IPS-20b (cell line): Measurements from ENCODE around the gene WLS.

ENCODE experiments used
- H3K27ac ChIP-seq: one replicate; pipeline ENCODE4 v1.5.1; 2013; ENCODE audit warnings: low read length
- H3K27me3 ChIP-seq: 2 replicates; pipeline ENCODE4 v1.6.1; 2013; ENCODE audit warnings: mild to moderate bottlenecking, low read length, inconsistent platforms; ENCODE audit not compliant: insufficient read depth
- H3K36me3 ChIP-seq: 2 replicates; pipeline ENCODE4 v1.6.1; 2013; ENCODE audit warnings: low read depth, mild to moderate bottlenecking, inconsistent platforms, low read length, moderate library complexity; ENCODE audit not compliant: insufficient read depth
- H3K4me1 ChIP-seq: 2 replicates; pipeline ENCODE4 v1.6.1; 2013; ENCODE audit warnings: mild to moderate bottlenecking, control low read depth, inconsistent platforms, low read length, moderate library complexity; ENCODE audit not compliant: insufficient read depth
- H3K4me3 ChIP-seq: 2 replicates; pipeline ENCODE4 v1.5.1; 2013; ENCODE audit warnings: mild to moderate bottlenecking, low read length, inconsistent platforms
- H3K9ac ChIP-seq: 2 replicates; pipeline ENCODE4 v1.6.1; 2013; ENCODE audit warnings: low read depth, mild to moderate bottlenecking, inconsistent platforms, low read length, moderate library complexity
- H3K9me3 ChIP-seq: 2 replicates; pipeline ENCODE4 v1.6.1; 2013; ENCODE audit warnings: mild to moderate bottlenecking, low read depth, low read length, inconsistent platforms; ENCODE audit not compliant: insufficient read depth

The WLS gene

DNA sequence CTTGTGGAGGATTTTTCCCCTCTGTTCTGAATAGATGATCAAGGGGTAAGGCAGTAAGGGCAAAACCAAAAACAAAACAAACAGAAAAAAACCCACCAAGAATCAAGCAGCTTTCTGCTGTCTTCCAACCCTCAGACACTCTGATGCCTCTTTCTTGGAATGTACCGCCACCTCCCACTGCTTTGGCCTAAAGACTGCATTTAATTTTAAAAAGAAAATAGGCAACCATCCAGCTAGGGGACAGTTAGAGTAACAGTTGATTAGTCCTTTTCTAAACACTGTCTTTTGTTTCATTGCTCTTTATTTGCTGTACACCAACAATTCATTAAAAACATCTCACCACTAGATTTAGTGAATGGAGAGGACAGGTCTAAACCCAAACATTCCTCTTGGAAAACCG, 21.5 kb downstream of the WLS start:
- no peaks in the 10 kb centered on the region for H3K27me3 ChIP-seq
- no peaks in the 10 kb centered on the region for H3K9me3 ChIP-seq
- H3K4me1 ChIP-seq = no peaks in the 10 kb centered on the region
- no peak overlapping the region for H3K27ac ChIP-seq
- H3K4me3 ChIP-seq = no peak overlapping the region
- H3K9ac ChIP-seq = no peak overlapping the region
- H3K36me3 ChIP-seq = no peaks in the 10 kb centered on the region

DNA sequence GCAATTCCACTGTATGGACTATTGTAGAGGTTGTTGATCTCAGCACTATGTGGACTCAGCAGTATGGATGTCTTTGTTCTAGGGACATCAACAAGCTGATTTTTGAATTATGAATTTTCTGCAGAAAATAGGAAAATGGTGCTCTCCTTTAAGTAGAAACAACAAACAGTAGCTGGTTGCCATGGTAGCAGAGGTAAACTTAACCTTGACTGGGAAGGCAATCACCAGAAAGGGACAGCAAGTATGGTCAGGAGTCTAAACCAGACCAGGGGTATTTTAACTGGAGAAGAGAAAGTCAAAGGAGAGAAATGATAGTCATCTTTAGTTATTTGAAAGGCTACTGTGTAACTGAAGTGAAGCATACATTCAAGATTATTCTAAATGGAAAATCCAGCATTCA, 22.3 kb downstream of the WLS start:
- no peaks in the 10 kb centered on the region for H3K27me3 ChIP-seq
- H3K4me3 ChIP-seq = no peak overlapping the region
- no peaks in the 10 kb centered on the region for H3K4me1 ChIP-seq
- H3K27ac ChIP-seq = no peak overlapping the region
- H3K36me3 ChIP-seq = no peaks in the 10 kb centered on the region
- no peaks in the 10 kb centered on the region for H3K9me3 ChIP-seq
- H3K9ac ChIP-seq = no peak overlapping the region

DNA sequence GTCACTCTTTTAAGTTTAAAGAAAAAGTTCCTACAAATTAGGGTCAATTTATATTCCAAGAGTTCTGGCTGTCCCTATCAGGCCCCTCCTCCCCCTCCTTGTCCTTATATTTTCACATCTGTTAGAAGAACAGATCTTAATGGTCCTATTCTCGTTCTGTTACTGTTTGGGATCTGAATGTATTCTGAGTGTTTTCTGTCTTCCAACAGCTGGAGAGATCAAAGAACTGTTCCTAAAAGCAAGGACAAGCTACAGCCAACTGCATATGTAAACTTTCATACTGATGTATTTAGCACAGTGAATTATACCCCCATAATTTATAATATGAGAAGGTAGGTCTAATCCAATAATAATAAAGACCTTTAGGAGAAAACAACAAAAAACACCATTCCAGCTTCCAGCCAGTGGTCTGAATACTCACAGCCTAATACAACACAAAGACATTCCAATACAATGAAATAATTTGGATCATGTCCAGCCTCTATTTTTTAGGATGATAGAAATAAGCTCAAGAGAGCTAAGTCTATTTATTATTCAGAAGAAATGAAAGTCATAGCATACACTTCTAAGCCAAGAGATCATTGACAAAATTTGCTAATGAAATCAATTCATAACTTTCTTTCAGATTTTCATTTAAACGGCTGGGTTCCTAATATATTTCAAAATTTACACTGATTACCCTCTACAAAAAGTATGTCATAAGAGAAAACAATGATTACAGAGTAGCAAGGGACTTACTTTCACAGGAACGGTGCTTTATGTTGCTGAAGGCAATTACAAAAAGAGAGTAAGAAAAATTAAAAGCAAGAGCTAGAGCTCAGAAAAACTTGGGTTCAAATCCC, 25.3 kb downstream of the WLS start:
- Histone ChIP-seq H3K4me1 (no peaks in the 10 kb centered on the region), H3K9ac (no peak overlapping the region), H3K9me3 (no peaks in the 10 kb centered on the region), H3K36me3 (no peaks in the 10 kb centered on the region), H3K4me3 (no peak overlapping the region), H3K27me3 (no peaks in the 10 kb centered on the region), H3K27ac (no peak overlapping the region)

DNA sequence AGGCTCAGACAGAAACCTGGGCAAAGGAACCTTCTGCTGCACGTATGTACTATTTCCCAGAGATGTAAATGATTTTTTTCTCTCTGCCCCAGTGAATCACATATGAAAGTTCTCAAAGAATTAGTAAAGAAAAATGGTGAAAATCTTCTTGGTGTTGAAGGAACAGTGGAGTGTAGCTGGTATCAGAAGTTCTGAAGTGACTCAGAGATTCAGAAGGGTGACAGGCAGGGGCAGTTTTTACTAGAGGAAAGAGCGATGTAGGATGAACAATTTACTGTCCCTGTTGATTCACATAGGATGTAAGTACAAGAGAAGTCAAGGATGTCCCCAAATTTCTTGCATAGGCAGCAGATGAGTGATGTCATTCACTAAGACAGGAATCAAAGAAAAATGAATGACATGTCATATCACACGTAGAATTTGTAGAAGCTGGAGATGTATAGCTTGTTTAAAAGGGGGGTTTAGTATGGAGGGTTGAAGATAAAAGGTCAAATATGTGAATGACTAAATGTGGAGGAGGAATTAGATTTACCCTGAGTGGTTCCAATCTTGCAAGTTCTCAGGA, 26.4 kb downstream of the WLS start:
- no peak overlapping the region for H3K9ac ChIP-seq
- H3K9me3 ChIP-seq = no peaks in the 10 kb centered on the region
- H3K4me3 ChIP-seq = no peak overlapping the region
- no peak overlapping the region for H3K27ac ChIP-seq
- H3K27me3 ChIP-seq = no peaks in the 10 kb centered on the region
- H3K4me1 ChIP-seq = no peaks in the 10 kb centered on the region
- H3K36me3 ChIP-seq = no peaks in the 10 kb centered on the region

DNA sequence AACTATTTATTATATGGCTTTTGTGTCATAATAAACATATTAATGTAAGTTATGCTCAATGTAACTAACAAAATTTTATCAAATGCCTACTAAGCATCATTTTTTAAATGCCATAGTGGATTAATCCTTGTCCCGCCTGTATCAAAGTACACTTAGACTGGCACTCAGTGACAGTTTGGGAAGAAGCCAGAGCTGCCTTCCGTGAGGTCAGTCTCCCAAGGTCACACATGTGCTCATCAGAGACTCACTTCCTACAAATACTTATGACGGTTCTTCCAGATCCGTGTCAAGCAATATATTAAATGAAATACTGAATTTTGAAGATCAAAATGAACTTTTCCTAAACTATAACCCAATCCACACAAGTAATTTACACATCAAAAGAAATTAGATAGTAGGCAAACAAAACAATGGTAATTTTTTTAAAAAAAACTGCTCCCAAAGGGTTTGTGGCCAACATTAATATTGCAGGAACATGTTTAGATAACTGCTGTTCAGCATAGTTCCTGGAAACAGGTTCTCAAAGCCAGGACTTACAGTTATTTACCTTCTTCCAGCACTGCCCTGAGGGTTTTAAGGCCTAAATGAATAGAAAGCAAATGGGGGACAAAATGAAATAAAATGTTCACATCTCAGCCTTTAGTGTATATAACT, 27.2 kb downstream of the WLS start:
- Histone ChIP-seq H3K36me3 (no peaks in the 10 kb centered on the region), H3K4me3 (no peak overlapping the region), H3K9ac (no peak overlapping the region), H3K27me3 (no peaks in the 10 kb centered on the region), H3K27ac (no peak overlapping the region), H3K9me3 (no peaks in the 10 kb centered on the region), H3K4me1 (no peaks in the 10 kb centered on the region)

DNA sequence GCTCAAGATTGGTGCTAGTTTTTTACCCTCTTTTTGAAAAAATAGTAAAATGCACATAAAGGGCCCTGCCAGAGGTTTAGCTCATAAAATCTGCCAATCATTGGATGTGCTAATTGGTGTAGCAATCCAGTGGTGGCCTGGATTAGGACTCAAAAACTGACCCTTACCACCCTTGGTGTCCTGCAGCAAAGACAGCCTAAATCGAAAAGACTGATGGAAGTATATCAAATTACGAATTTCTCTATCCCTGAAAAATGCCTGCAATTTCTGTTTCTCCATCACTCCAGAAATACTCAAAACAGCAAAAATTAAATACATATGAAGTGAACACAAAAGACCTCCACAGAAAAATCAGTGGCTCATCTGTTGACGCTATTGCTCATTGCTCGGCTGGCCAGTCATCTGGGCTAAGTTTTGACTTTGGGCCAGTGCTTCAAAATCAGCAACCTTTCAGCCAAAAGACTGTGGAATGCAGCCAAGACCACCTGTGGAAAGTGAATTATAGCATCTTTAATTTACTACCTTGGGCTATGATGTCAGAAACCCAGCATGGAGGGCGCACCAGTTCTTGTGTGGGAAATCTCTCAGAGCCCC, 30.0 kb downstream of the WLS start:
- Histone ChIP-seq H3K27ac (no peak overlapping the region), H3K27me3 (no peaks in the 10 kb centered on the region), H3K4me1 (peaks cover 10% of the 10 kb centered on the region; the same call in 1 of the 2 replicates), H3K9me3 (no peaks in the 10 kb centered on the region), H3K36me3 (no peaks in the 10 kb centered on the region), H3K4me3 (no peak overlapping the region), H3K9ac (no peak overlapping the region)

DNA sequence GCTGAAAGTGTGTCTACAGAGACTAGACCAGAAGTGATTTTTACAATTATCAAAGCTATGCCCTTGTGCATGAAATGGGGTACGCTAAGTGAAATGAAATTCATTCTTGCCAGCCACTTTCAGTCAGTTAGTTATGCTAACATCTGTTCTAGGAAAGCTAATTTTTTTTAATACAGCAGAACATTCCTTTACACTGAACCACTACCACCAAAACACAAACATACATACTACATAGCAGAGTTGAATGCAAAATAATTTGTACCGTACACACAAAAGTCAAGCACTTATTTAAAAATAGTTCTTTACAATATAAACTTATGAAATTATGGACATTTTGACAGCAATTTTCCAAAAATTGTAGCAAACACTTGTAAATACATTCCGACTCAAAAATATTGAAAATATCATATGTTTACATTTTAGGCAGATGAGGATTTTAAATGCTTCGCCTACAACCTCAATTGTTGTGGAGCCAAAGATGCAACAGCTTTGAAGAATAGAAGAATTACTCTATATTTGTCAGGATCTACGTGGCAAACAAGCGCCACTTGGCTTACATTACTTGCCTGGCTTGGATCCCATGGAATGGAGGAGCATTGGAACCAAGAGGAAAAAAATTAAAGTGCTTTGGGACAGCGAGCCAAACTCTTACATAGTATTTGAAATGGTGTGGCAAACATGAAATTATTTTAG, 30.6 kb downstream of the WLS start:
- Histone ChIP-seq H3K27me3 (no peaks in the 10 kb centered on the region), H3K27ac (no peak overlapping the region), H3K4me1 (peaks cover 10% of the 10 kb centered on the region; the same call in 1 of the 2 replicates), H3K9me3 (no peaks in the 10 kb centered on the region), H3K4me3 (no peak overlapping the region), H3K9ac (no peak overlapping the region), H3K36me3 (no peaks in the 10 kb centered on the region)

DNA sequence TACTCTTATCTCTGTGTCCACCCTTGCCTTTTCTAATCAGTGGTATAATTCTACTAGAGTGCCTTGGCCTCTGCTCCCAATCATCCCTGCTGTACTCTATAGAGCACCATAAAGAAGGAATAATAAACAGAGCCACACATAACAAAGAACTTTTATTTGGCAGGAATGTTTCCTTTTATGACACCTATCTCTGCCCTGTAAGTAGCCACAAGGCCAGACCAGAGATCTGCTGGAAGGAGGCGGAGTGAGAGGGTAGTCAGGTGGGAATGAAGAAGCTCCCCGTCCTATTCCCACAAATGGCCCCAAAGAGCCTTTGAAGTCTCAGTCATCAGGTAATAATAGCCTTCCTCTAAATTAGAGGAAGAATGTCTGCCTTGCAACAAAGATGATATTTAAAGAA, 32.7 kb downstream of the WLS start:
- Histone ChIP-seq H3K27me3 (no peaks in the 10 kb centered on the region), H3K9me3 (no peaks in the 10 kb centered on the region), H3K27ac (no peak overlapping the region), H3K4me1 (peaks cover 10% of the 10 kb centered on the region; the same call in 1 of the 2 replicates), H3K4me3 (no peak overlapping the region), H3K36me3 (no peaks in the 10 kb centered on the region), H3K9ac (no peak overlapping the region)

DNA sequence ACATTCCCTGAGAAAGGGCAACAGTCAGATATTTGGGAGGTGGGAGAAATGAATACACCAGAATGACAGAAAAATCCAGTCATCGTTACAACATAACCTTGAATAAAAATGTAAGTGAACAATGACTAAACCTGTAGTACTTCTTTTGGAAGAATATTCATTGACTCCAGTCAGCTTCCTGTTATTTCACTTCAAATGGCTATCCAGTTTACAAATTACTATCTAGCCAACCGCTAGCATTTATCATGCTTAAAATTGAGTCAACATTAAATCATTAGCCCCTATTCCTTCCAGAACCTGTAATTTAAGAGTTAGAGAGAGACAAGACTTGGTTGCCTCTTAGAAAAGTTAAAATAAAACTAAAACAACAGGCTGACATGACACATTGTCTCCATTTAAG, 33.6 kb downstream of the WLS start:
- Histone ChIP-seq H3K36me3 (no peaks in the 10 kb centered on the region), H3K9me3 (no peaks in the 10 kb centered on the region), H3K4me3 (no peak overlapping the region), H3K4me1 (peaks cover 10% of the 10 kb centered on the region; the same call in 1 of the 2 replicates), H3K27me3 (no peaks in the 10 kb centered on the region), H3K9ac (no peak overlapping the region), H3K27ac (no peak overlapping the region)

DNA sequence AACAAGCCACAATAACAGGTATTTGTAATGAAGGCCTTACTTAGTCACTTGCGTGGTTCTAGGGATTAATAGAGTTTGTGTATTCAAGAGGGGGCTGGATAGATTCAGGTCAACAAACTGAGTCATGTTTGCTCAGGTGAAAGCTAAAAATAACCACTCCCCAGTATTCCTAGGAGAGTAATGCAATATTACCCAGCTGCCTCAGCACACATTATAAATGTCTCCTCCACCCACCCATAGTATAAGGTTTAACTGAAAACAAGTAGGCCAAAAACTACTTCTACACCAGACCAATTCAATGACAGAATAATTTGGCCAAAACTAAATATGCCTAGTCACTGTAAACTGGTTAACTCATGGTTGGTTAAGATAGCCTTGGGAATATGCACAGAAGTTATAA, 34.4 kb downstream of the WLS start:
- Histone ChIP-seq H3K4me3 (no peak overlapping the region), H3K9me3 (no peaks in the 10 kb centered on the region), H3K27me3 (no peaks in the 10 kb centered on the region), H3K9ac (no peak overlapping the region), H3K36me3 (no peaks in the 10 kb centered on the region), H3K27ac (no peak overlapping the region), H3K4me1 (peaks cover 10% of the 10 kb centered on the region; the same call in 1 of the 2 replicates)

DNA sequence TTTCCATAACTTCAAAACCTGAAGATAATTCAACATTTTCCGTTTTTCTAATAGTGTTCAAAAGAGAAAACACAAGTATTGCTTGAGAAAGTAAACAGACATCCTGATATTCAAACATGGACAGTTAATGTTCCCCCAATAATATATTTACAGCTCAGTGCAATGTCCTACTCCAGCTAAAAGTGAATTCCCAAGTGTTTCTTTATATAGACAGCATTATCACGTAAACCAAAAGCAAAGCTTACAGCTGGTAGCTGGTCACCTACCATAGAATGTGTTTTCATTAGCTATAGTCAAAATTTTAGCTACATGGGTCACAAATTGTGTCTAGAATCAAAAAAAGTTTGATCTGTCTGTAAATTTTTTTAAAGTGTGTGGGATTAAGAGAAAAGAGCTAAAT, 34.9 kb downstream of the WLS start:
- no peak overlapping the region for H3K27ac ChIP-seq
- H3K27me3 ChIP-seq = no peaks in the 10 kb centered on the region
- H3K9ac ChIP-seq = no peak overlapping the region
- no peak overlapping the region for H3K4me3 ChIP-seq
- H3K36me3 ChIP-seq = no peaks in the 10 kb centered on the region
- H3K9me3 ChIP-seq = no peaks in the 10 kb centered on the region
- H3K4me1 ChIP-seq = peaks cover 10% of the 10 kb centered on the region; the same call in 1 of the 2 replicates
